HepG2 (cell line): ENCODE data around the gene NLRC5. TPM values are rescaled to one million over a fixed set of nuclear protein-coding genes. Genes with fewer than 3 reads are reported as not detected.

Experiments
- ARNTL ChIP-seq: sonication (generic); formaldehyde crosslinking; IDR thresholded peaks from 2 replicates; pipeline ENCODE4 v1.4.0; 2020; ENCODE audit warnings: mild to moderate bottlenecking, missing genetic modification reagents
- ATAD3A ChIP-seq: sonication (generic); formaldehyde crosslinking; IDR thresholded peaks from 2 replicates; pipeline ENCODE4 v1.4.0; 2020; ENCODE audit warnings: missing genetic modification reagents
- CENPT ChIP-seq: sonication (generic); formaldehyde crosslinking; IDR thresholded peaks from 2 replicates; pipeline ENCODE4 v1.8.0; 2022; ENCODE audit warnings: low read depth, mild to moderate bottlenecking, moderate library complexity, missing genetic modification reagents
- FOXO1 ChIP-seq: sonication (generic); formaldehyde crosslinking; IDR thresholded peaks from 2 replicates; pipeline ENCODE4 v1.4.0; 2020; ENCODE audit warnings: missing genetic modification reagents
- HNF4A ChIP-seq: sonication (generic); formaldehyde crosslinking; IDR thresholded peaks from 2 replicates; pipeline ENCODE4 v1.4.0; 2020; ENCODE audit warnings: missing genetic modification reagents
- HOXA5 ChIP-seq: sonication (generic); formaldehyde crosslinking; IDR thresholded peaks from 2 replicates; pipeline ENCODE4 v1.4.0; 2020; ENCODE audit warnings: missing genetic modification reagents
- NFE2 ChIP-seq: sonication (generic); formaldehyde crosslinking; IDR thresholded peaks from 2 replicates; pipeline ENCODE4 v1.4.0; 2020; ENCODE audit warnings: missing genetic modification reagents
- RBM39 ChIP-seq: fragments of 200-400 bp; formaldehyde crosslinking; IDR thresholded peaks from one replicate; pipeline ENCODE4 v1.6.1; 2018; ENCODE audit warnings: antibody characterized with exemption, mild to moderate bottlenecking, low read depth, low read length; ENCODE audit not compliant: poor library complexity, severe bottlenecking
- RFX5 ChIP-seq: IDR thresholded peaks from 2 replicates; pipeline ENCODE4 v1.6.1; 2011; ENCODE audit warnings: low read depth, low read length, improper control_type of control experiment
- SALL1 ChIP-seq: sonication (generic); formaldehyde crosslinking; IDR thresholded peaks from 2 replicates; pipeline ENCODE4 v1.8.0; 2022; ENCODE audit warnings: mild to moderate bottlenecking, missing genetic modification reagents
- SCMH1 ChIP-seq: sonication (generic); formaldehyde crosslinking; IDR thresholded peaks from 2 replicates; pipeline ENCODE4 v1.9.0; 2021; ENCODE audit warnings: missing genetic modification reagents, mild to moderate bottlenecking, borderline replicate concordance
- TRIM24 ChIP-seq: sonication (generic); formaldehyde crosslinking; IDR thresholded peaks from 2 replicates; pipeline ENCODE4 v1.8.0; 2022; ENCODE audit warnings: mild to moderate bottlenecking, missing genetic modification reagents
- YEATS4 ChIP-seq: sonication (generic); formaldehyde crosslinking; IDR thresholded peaks from 2 replicates; pipeline ENCODE4 v1.4.0; 2020; ENCODE audit warnings: missing genetic modification reagents, borderline replicate concordance
- ZNF138 ChIP-seq: sonication (generic); formaldehyde crosslinking; IDR thresholded peaks from 2 replicates; pipeline ENCODE4 v1.5.0; 2020; ENCODE audit warnings: mild to moderate bottlenecking, low read depth, missing genetic modification reagents
- ZNF460 ChIP-seq: sonication (generic); formaldehyde crosslinking; IDR thresholded peaks from 2 replicates; pipeline ENCODE4 v1.5.1; 2020; ENCODE audit warnings: missing genetic modification reagents, mild to moderate bottlenecking, borderline replicate concordance
- ZNF496 ChIP-seq: sonication (generic); formaldehyde crosslinking; IDR thresholded peaks from 2 replicates; pipeline ENCODE4 v1.8.1; 2023; ENCODE audit warnings: mild to moderate bottlenecking, moderate library complexity, missing genetic modification reagents; ENCODE audit not compliant: insufficient replicate concordance
- ZNF550 ChIP-seq: sonication (generic); formaldehyde crosslinking; IDR thresholded peaks from 2 replicates; pipeline ENCODE4 v1.4.0; 2020; ENCODE audit warnings: mild to moderate bottlenecking, missing genetic modification reagents, borderline replicate concordance
- ZNF614 ChIP-seq: IDR thresholded peaks from 2 replicates; pipeline ENCODE4 v1.6.1; 2018; ENCODE audit warnings: missing biosample characterization, missing genetic modification reagents, inconsistent platforms, borderline replicate concordance
- ZNF629 ChIP-seq: sonication (generic); formaldehyde crosslinking; conservative IDR thresholded peaks from 2 replicates; pipeline ENCODE4 v1.5.0; 2020; ENCODE audit warnings: missing genetic modification reagents
- ZNF839 ChIP-seq: sonication (generic); formaldehyde crosslinking; IDR thresholded peaks from 2 replicates; pipeline ENCODE4 v1.4.0; 2020; ENCODE audit warnings: missing genetic modification reagents, mild to moderate bottlenecking, borderline replicate concordance
- polyA plus RNA-seq, 8 experiments: library from polyadenylated mRNA; depleted of rRNA in 3 of 8; stranded (reverse) in 7 of 8; unstranded in 1 of 8; fragments of >200 nt; fragmentation: Illumina TruSeq in 4 of 8; extraction: Trizol in 4 of 8; gene quantifications; 2 replicates each; pipeline versions ENCODE4 v1.2.1 to v1.2.3, GENCODE V29; 2011 to 2016; ENCODE audit warnings: low read depth in 4 of 8, missing spikeins in 1 of 8, mixed read lengths in 1 of 8; ENCODE audit not compliant: insufficient read depth in 1 of 8
- total RNA-seq, 5 experiments: library from RNA; depleted of rRNA; stranded (reverse); fragments of >200 nt; fragmentation: Illumina TruSeq; extraction: Trizol; gene quantifications; 2 replicates each; pipeline ENCODE4 v1.2.3, GENCODE V29; 2016; ENCODE audit warnings: low read depth in 1 of 5
- TF ChIP-seq, protein P1 (sequence below): IDR thresholded peaks from 2 replicates; pipeline ENCODE4 v1.6.1; 2012; ENCODE audit warnings: low read depth, low read length, improper control_type of control experiment
- TF ChIP-seq, protein P2 (sequence below): sonication (generic); formaldehyde crosslinking; IDR thresholded peaks from 2 replicates; pipeline ENCODE4 v1.5.1; 2020; ENCODE audit warnings: mild to moderate bottlenecking, missing genetic modification reagents, moderate library complexity
- TF ChIP-seq, protein P3 (sequence below): sonication (generic); formaldehyde crosslinking; IDR thresholded peaks from 2 replicates; pipeline ENCODE4 v1.5.0; 2020; ENCODE audit warnings: mild to moderate bottlenecking, missing genetic modification reagents, moderate library complexity

The NLRC5 gene
- total and polyA plus RNA-seq, 2 of the 13 experiments (the other 11 are each of a cell fraction or from before 2014, with no cell fraction given) = 6.3 to 12.7 TPM

DNA sequence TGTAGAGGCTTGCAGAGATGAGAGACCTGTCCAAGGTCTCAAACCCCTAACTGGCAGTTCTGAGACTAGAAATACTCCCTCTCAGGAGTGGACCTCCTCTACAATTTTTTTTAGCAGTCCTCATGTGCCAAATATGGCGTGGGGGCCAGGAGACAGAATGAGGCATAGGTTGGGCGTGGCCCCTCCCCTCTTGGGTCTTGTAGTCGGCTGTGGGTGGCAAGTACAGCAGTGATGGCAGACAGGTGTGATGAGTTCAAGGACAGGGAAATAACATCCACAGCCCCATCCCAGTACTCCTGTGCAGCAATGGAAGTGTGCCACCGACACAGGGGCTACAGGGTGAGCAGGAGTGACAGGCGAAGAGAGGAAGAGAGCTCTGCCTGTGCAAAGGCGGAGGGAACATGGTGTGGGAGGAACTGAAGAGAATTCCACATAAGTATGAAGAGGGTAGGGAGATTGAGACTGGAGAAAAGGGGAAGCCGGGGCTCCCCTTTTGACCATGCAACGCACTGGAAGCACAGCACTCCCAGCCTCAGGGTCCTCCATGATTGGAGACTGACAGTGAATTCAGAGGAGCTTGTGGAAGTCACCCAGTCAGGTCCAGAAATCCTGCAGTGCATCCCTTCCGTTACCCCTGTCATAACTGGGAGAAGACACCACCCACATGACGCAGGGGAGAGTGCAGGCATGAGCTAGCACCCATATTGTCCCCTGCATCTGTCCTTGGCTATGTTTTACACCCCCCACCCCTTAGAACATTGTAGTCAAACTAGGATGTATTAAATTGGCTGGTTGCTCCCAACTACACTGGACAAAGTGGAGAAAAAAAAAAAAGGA lies 42.4 kb upstream of the NLRC5 start (continued):
- no peak for TF ChIP-seq SCMH1
- TF ChIP-seq, protein P1, sequence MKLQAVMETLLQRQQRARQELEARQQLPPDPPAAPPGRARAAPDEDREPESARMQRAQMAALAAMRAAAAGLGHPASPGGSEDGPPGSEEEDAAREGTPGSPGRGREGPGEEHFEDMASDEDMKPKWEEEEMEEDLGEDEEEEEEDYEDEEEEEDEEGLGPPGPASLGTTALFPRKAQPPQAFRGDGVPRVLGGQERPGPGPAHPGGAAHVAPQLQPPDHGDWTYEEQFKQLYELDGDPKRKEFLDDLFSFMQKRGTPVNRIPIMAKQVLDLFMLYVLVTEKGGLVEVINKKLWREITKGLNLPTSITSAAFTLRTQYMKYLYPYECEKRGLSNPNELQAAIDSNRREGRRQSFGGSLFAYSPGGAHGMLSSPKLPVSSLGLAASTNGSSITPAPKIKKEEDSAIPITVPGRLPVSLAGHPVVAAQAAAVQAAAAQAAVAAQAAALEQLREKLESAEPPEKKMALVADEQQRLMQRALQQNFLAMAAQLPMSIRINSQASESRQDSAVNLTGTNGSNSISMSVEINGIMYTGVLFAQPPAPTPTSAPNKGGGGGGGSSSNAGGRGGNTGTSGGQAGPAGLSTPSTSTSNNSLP = no peak
- TF ChIP-seq ZNF138 (CRISPR knock-in tag) = no peak
- no peak for TF ChIP-seq ZNF839
- no peak for TF ChIP-seq ZNF614 (CRISPR knock-in tag)
- TF ChIP-seq CENPT = no peak
- TF ChIP-seq, protein P2, sequence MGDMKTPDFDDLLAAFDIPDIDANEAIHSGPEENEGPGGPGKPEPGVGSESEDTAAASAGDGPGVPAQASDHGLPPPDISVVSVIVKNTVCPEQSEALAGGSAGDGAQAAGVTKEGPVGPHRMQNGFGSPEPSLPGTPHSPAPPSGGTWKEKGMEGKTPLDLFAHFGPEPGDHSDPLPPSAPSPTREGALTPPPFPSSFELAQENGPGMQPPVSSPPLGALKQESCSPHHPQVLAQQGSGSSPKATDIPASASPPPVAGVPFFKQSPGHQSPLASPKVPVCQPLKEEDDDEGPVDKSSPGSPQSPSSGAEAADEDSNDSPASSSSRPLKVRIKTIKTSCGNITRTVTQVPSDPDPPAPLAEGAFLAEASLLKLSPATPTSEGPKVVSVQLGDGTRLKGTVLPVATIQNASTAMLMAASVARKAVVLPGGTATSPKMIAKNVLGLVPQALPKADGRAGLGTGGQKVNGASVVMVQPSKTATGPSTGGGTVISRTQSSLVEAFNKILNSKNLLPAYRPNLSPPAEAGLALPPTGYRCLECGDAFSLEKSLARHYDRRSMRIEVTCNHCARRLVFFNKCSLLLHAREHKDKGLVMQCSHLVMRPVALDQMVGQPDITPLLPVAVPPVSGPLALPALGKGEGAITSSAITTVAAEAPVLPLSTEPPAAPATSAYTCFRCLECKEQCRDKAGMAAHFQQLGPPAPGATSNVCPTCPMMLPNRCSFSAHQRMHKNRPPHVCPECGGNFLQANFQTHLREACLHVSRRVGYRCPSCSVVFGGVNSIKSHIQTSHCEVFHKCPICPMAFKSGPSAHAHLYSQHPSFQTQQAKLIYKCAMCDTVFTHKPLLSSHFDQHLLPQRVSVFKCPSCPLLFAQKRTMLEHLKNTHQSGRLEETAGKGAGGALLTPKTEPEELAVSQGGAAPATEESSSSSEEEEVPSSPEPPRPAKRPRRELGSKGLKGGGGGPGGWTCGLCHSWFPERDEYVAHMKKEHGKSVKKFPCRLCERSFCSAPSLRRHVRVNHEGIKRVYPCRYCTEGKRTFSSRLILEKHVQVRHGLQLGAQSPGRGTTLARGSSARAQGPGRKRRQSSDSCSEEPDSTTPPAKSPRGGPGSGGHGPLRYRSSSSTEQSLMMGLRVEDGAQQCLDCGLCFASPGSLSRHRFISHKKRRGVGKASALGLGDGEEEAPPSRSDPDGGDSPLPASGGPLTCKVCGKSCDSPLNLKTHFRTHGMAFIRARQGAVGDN (CRISPR knock-in tag) = no peak
- no peak for TF ChIP-seq ARNTL (CRISPR knock-in tag)
- no peak for TF ChIP-seq ATAD3A (CRISPR knock-in tag)
- no peak for TF ChIP-seq NFE2 (CRISPR knock-in tag)
- TF ChIP-seq RFX5 = no peak
- TF ChIP-seq YEATS4 (CRISPR knock-in tag) = no peak
- TF ChIP-seq ZNF629 = no peak
- no peak for TF ChIP-seq TRIM24 (CRISPR knock-in tag)
- TF ChIP-seq ZNF496 (CRISPR knock-in tag) = no peak
- TF ChIP-seq, protein P3, sequence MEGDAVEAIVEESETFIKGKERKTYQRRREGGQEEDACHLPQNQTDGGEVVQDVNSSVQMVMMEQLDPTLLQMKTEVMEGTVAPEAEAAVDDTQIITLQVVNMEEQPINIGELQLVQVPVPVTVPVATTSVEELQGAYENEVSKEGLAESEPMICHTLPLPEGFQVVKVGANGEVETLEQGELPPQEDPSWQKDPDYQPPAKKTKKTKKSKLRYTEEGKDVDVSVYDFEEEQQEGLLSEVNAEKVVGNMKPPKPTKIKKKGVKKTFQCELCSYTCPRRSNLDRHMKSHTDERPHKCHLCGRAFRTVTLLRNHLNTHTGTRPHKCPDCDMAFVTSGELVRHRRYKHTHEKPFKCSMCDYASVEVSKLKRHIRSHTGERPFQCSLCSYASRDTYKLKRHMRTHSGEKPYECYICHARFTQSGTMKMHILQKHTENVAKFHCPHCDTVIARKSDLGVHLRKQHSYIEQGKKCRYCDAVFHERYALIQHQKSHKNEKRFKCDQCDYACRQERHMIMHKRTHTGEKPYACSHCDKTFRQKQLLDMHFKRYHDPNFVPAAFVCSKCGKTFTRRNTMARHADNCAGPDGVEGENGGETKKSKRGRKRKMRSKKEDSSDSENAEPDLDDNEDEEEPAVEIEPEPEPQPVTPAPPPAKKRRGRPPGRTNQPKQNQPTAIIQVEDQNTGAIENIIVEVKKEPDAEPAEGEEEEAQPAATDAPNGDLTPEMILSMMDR = no peak
- no peak for TF ChIP-seq FOXO1 (CRISPR knock-in tag)
- no peak for TF ChIP-seq ZNF550 (CRISPR knock-in tag)
- TF ChIP-seq RBM39 = no peak
- peak; percentile 61 for TF ChIP-seq SALL1 (CRISPR knock-in tag)
- no peak for TF ChIP-seq HNF4A (CRISPR knock-in tag)
- no peak for TF ChIP-seq ZNF460
- TF ChIP-seq HOXA5 = 0 out of 2 replicates have a peak, but pooled peaks have one; percentile 32
